ENCODE measurements around the gene SCAMP1.

- TF ChIP-seq POLR2A (IDR thresholded peaks at IDR 0.05; ENCODE audit: low read length): no peak
- TF ChIP-seq GATA1 (IDR thresholded peaks at IDR 0.05; ENCODE audit: low read depth, low read length): no peak
Observed at GRCh38 chr5:78471896-78472295, 111.5 kb downstream of the SCAMP1 start.
